ENCODE data around the gene FAM72D. TPM values are rescaled to one million over a fixed set of nuclear protein-coding genes. Genes with fewer than 3 reads are reported as not detected.
"Not testable (repeated sequence)": the region's sequence is repeated elsewhere in the genome, so short reads cannot be mapped to it uniquely, and the experiment has no call there.

The FAM72D gene
- total RNA-seq, 1 donor from 2014 or later = not detected

- not testable (repeated sequence) for DNase-seq (ENCODE audit: low spot score)
Observed at GRCh38 chr1:145082483-145083255, 13.1 kb upstream of the FAM72D start.

DNA sequence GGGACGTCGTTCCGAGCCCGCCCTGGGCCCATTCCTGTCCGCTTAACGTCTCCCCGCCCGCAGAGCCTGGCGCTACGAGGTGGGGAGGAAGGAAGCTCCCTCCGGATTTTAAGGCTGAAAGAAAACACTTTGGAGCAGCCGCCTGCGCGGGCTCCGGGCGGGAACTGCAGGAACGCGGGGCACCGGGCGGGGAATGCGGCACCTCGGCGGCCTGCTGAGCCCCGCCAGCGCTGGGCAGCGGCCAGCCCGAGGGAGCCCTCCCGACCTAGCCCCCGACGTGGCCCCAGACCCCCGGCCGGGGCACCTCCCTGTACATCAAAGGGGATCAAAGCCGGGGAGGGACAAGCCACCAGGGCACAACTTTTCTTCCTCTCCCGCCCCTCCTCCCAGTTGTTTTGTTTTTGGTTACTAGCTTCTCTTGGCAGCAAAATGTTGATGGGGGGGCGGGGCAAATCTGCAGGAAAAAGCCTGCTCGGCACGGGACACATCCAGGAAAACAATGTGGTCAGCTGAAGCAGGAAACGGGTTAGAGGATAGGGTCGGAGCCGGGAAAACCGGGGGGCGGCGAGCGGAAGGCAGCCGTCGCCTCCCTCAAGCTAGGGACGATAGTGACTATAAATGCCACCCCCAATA lies 2.1 kb upstream of the FAM72D start:
- peak; percentile 89 for DNase-seq (ENCODE audit: low spot score)

DNA sequence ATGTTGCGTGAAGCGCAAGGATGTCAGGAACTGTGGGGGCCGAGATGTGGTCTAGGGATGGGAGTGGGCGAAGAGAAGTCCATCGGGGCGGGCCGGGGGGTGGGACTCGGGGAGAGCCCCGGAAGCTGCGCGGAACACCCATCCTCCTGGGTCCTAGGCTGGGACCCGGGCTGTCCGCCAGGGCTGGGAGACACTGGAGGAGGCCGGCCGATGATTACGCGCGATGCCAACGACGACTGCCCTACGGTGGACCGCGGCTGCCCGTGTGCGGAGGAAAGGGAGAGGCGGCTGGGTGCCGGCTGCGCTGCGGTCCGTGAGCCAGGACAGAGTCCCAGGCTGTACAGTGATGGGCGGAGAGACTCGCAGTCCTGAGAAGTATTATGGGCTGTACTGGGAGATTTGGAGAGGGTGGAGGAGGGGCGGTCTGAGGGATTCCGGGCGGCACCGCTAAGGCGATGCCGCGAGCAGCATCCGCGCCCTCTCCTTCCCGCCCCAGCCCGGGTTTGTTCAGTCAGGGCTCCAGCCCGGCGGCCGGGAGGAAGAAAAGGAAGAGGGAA lies 1.0 kb upstream of the FAM72D start:
- not testable (repeated sequence) for DNase-seq (ENCODE audit: low spot score)

GRCh38 chr1:145101725-145102124 lies 6.0 kb downstream of the FAM72D start:
- DNase-seq (ENCODE audit: low spot score) = not testable (repeated sequence)

DNA sequence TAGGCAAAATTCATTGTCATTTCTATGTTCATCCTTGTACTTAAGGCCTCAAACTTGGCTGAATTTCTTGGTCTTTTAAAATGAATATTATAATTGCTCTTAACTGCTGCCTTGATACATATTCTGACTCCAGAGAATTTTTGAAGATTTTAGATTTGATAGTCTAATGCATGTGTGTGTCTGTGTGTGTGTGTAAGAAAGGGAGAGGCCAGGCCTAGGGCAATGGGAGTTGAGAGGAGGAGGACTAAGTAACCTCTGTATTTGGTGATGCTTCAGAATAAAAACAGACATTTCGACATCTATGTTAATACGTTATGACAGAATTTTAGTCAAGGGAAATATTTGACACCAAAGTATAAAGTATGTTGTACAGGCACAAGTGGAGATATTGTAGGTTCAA lies 7.5 kb downstream of the FAM72D start:
- not testable (repeated sequence) for DNase-seq (ENCODE audit: low spot score)

GRCh38 chr1:145111674-145112073 lies 15.9 kb downstream of the FAM72D start:
- DNase-seq (ENCODE audit: low spot score) = not testable (repeated sequence)

- DNase-seq (ENCODE audit: low spot score) = not testable (repeated sequence)
Observed at GRCh38 chr1:145112703-145113102, 16.9 kb downstream of the FAM72D start.

GRCh38 chr1:145114560-145115057 lies 18.8 kb downstream of the FAM72D start:
- DNase-seq (ENCODE audit: low spot score) = not testable (repeated sequence)

- not testable (repeated sequence) for DNase-seq (ENCODE audit: low spot score)
Observed at GRCh38 chr1:145115587-145116493, 20.1 kb downstream of the FAM72D start.

GRCh38 chr1:145119842-145120241 lies 24.1 kb downstream of the FAM72D start:
- DNase-seq (ENCODE audit: low spot score) = not testable (repeated sequence)

DNA sequence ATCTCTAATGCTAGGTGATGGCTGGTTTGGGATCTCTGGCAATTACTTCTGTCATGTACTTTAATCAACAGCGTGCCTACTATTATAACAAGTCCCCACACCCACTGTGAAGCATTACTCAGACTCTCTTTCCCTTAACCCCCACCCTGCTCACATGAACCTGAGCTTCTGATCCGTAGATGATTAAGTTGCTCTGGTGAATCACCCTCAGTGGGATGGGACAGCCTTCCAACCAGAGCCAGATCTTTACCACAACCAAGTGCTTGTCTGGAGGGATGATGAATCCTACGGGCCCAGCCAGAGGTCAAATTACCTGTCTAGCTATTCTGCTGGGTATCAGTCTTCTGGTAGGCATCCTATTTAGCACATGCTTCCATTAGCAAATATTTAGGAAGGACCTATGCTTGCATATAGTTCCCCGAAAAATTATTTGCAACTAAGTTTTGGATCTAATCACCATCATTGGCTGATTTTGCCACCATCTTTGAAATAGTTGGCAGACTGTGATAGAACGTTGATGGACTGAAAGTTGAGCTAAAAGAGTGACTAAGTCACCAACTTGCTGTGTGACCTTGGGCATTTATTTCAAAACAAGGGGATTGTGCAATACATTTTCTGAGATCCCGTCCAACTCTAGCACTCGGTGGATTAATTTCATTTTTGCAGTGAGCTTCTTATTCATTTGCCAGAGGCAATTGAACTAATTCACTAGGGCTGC lies 26.7 kb downstream of the FAM72D start:
- DNase-seq (ENCODE audit: low spot score) = not testable (repeated sequence)

GRCh38 chr1:145123062-145123395 lies 27.3 kb downstream of the FAM72D start:
- not testable (repeated sequence) for DNase-seq (ENCODE audit: low spot score)

GRCh38 chr1:145123992-145124641 lies 28.3 kb downstream of the FAM72D start:
- DNase-seq (ENCODE audit: low spot score) = not testable (repeated sequence)

GRCh38 chr1:145125112-145125511 lies 29.3 kb downstream of the FAM72D start:
- DNase-seq (ENCODE audit: low spot score) = not testable (repeated sequence)

GRCh38 chr1:145127144-145127543 lies 31.4 kb downstream of the FAM72D start:
- DNase-seq (ENCODE audit: low spot score) = not testable (repeated sequence)

DNA sequence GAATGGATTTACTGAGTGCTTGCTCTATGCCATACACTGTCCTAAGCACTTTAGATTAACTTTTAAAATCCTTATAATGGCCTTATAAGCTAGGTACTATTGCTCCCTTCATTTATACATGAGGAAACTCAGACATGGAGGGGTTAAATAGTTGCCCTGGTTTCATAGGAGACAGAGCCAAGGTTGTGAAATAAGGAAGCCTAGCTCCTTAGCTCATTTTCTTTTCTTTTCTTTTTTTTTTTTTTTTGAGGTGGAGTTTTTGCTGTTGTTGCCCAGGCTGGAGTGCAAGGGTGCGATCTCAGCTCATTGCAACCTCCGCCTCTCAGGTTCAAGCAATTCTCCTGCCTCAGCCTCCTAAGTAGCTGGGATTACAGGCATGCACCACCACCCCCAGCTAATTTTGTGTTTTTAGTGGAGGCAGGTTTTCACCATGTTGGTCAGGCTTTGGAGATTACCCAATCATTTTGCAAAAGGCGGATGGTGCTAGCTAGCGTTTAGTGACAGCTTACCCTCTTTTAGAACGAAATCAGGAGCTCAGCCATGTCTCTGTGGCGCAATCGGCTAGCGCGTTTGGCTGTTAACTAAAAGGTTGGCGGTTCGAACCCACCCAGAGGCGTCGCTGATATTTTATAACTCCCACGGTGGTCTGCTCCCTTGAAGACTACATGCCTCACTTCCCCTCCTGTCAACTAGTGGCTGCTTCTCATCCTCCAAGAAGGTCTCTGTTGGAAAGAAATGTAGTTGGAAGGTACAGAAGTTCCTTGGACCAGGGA lies 33.1 kb downstream of the FAM72D start:
- DNase-seq (ENCODE audit: low spot score) = not testable (repeated sequence)

- DNase-seq (ENCODE audit: low spot score) = not testable (repeated sequence)
Observed at GRCh38 chr1:145134476-145134875, 38.7 kb downstream of the FAM72D start.

- not testable (repeated sequence) for DNase-seq (ENCODE audit: low spot score)
Observed at GRCh38 chr1:145140549-145140948, 44.8 kb downstream of the FAM72D start.
